ENCODE measurements around the gene KAT7. TPM values are rescaled to one million over a fixed set of nuclear protein-coding genes. Genes with fewer than 3 reads are reported as not detected.
A peak's percentile ranks its signal among the peaks of the same experiment; 100 is the strongest.

The KAT7 gene
- total RNA-seq, 1 experiment from 2014 or later: 79.5 TPM

DNA sequence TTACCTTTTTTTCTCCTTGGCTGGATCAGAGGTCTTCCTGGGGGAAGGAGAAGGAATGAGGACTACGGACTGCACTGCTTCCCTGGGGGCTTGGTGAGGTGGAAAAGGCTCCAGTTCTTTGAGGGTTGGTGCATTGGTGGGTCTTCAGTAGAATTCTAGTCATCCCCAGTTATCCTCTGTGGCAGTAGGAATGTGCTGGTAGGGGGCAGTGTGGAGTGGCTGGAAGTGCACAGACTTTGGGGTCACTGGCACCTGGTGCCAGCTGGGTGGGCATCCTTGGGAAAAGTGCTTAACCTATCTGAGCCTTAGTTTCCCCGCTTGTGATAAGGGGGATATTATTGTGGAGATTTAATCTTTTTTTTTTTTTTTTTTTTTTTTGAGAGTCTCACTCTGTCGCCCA, 53.1 kb downstream of the KAT7 start:
- Histone ChIP-seq H4K20me1 (ENCODE audit: insufficient read depth) (no peaks in the 10 kb centered on the region), H3K79me2 (ENCODE audit: insufficient read depth, low read length) (no peaks in the 10 kb centered on the region), H3K9me2 (ENCODE audit: insufficient read depth) (no peaks in the 10 kb centered on the region), H3K4me3 (replicated peaks in 1 of 2; ENCODE audit: low read depth in 1 of 2, low read length in 2 of 2) (no peak overlapping the region), H3K9me3 (ENCODE audit: control insufficient read depth in 1 of 2, insufficient read depth in 1 of 2, low read depth in 1 of 2, low read length in 2 of 2) (no peaks in the 10 kb centered on the region), H3K4me1 (ENCODE audit: control insufficient read depth in 1 of 2, insufficient read depth in 2 of 2, low read length in 2 of 2) (peaks cover 0 to 1% of the 10 kb centered on the region in 2 experiments; a peak in 1 of 4 replicates), H3K36me3 (ENCODE audit: control insufficient read depth in 1 of 2, insufficient read depth in 2 of 2, low read length in 2 of 2) (no peaks in the 10 kb centered on the region; a peak in 1 of 4 replicates), H3K4me2 (ENCODE audit: low read length) (no peak overlapping the region), H3K9ac (ENCODE audit: low read length) (no peak overlapping the region), H3K27ac (ENCODE audit: low read depth, low read length) (no peak overlapping the region), H2AFZ (ENCODE audit: low read depth, low read length, poor library complexity, severe bottlenecking) (no peak overlapping the region), H3K27me3 (ENCODE audit: insufficient read depth, low read length) (no peaks in the 10 kb centered on the region)
- CTCF ChIA-PET: no interaction called here
- RAD21 ChIA-PET (ENCODE audit: low non-redundant PET in 1 of 2, low total read pairs in 2 of 2, uncharacterized antibody in 2 of 2, unreplicated experiment in 2 of 2): no interaction called here
- ATAC-seq (no peak), DNase-seq (ENCODE audit: low read depth, low spot score) (no peak)
- no TSS peak for BruUV-seq (replicated peaks)
- TF ChIP-seq EZH2phosphoT487 (IDR thresholded peaks at IDR 0.05; ENCODE audit: borderline replicate concordance): no peak
- TF ChIP-seq ZNF274 (IDR thresholded peaks at IDR 0.05; ENCODE audit: low read depth, low read length): no peak
- TF ChIP-seq YY1 (IDR thresholded peaks at IDR 0.05; ENCODE audit: extremely low read depth, insufficient replicate concordance, low read depth, low read length): no peak
- TF ChIP-seq, protein P1, sequence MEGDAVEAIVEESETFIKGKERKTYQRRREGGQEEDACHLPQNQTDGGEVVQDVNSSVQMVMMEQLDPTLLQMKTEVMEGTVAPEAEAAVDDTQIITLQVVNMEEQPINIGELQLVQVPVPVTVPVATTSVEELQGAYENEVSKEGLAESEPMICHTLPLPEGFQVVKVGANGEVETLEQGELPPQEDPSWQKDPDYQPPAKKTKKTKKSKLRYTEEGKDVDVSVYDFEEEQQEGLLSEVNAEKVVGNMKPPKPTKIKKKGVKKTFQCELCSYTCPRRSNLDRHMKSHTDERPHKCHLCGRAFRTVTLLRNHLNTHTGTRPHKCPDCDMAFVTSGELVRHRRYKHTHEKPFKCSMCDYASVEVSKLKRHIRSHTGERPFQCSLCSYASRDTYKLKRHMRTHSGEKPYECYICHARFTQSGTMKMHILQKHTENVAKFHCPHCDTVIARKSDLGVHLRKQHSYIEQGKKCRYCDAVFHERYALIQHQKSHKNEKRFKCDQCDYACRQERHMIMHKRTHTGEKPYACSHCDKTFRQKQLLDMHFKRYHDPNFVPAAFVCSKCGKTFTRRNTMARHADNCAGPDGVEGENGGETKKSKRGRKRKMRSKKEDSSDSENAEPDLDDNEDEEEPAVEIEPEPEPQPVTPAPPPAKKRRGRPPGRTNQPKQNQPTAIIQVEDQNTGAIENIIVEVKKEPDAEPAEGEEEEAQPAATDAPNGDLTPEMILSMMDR (IDR thresholded peaks at IDR 0.05 in 2 of 3, conservative IDR thresholded peaks at IDR 0.05 in 1 of 3; ENCODE audit: borderline replicate concordance in 1 of 3, insufficient read depth in 1 of 3, low read depth in 2 of 3, low read length in 2 of 3): peak in 2 of 3 experiments; percentile 36 to 37; a peak in 3 of 6 replicates
- TF ChIP-seq POLR2AphosphoS5 (IDR thresholded peaks at IDR 0.05; ENCODE audit: low read depth, low read length): no peak
- no peak for TF ChIP-seq EGR1 (IDR thresholded peaks at IDR 0.05; ENCODE audit: low read depth)
- intact Hi-C loops (cut with micrococcal nuclease): loop anchor here (5.0 kb wide), 1 partner anchor 134 kb away; the partner anchor contains the start of gene SLC35B1
- POLR2A ChIA-PET: no interaction called here

GRCh38 chr17:49842371-49842770, 53.9 kb downstream of the KAT7 start:
- ATAC-seq (no peak), DNase-seq (ENCODE audit: low read depth, low spot score) (no peak)
- POLR2A ChIA-PET: no interaction called here
- Histone ChIP-seq H3K79me2 (ENCODE audit: insufficient read depth, low read length) (no peaks in the 10 kb centered on the region), H2AFZ (ENCODE audit: low read depth, low read length, poor library complexity, severe bottlenecking) (no peak overlapping the region), H4K20me1 (ENCODE audit: insufficient read depth) (no peaks in the 10 kb centered on the region), H3K27ac (ENCODE audit: low read depth, low read length) (no peak overlapping the region), H3K36me3 (ENCODE audit: control insufficient read depth in 1 of 2, insufficient read depth in 2 of 2, low read length in 2 of 2) (no peaks in the 10 kb centered on the region; a peak in 1 of 4 replicates), H3K4me1 (ENCODE audit: control insufficient read depth in 1 of 2, insufficient read depth in 2 of 2, low read length in 2 of 2) (no peaks in the 10 kb centered on the region), H3K27me3 (ENCODE audit: insufficient read depth, low read length) (no peaks in the 10 kb centered on the region), H3K9me2 (ENCODE audit: insufficient read depth) (no peaks in the 10 kb centered on the region), H3K4me2 (ENCODE audit: low read length) (no peak overlapping the region), H3K9ac (ENCODE audit: low read length) (no peak overlapping the region), H3K9me3 (ENCODE audit: control insufficient read depth in 1 of 2, insufficient read depth in 1 of 2, low read depth in 1 of 2, low read length in 2 of 2) (no peaks in the 10 kb centered on the region), H3K4me3 (replicated peaks in 1 of 2; ENCODE audit: low read depth in 1 of 2, low read length in 2 of 2) (no peak overlapping the region)
- BruUV-seq (replicated peaks): no TSS peak
- RAD21 ChIA-PET (ENCODE audit: low non-redundant PET in 1 of 2, low total read pairs in 2 of 2, uncharacterized antibody in 2 of 2, unreplicated experiment in 2 of 2): no interaction called here
- CTCF ChIA-PET: no interaction called here
- intact Hi-C loops (cut with micrococcal nuclease): loop anchor here (5.0 kb wide), 1 partner anchor 135 kb away; the partner anchor contains the start of gene SLC35B1
- TF ChIP-seq EGR1 (IDR thresholded peaks at IDR 0.05; ENCODE audit: low read depth) (no peak), FOSL1 (IDR thresholded peaks at IDR 0.05; ENCODE audit: low read depth) (no peak), POLR2AphosphoS5 (IDR thresholded peaks at IDR 0.05; ENCODE audit: low read depth, low read length) (no peak), SP1 (IDR thresholded peaks at IDR 0.05; ENCODE audit: low read depth) (no peak), POLR2A (IDR thresholded peaks at IDR 0.05; ENCODE audit: borderline replicate concordance, extremely low read depth, insufficient read depth, insufficient read length) (no peak), EZH2phosphoT487 (IDR thresholded peaks at IDR 0.05; ENCODE audit: borderline replicate concordance) (no peak), YY1 (IDR thresholded peaks at IDR 0.05; ENCODE audit: extremely low read depth, insufficient replicate concordance, low read depth, low read length) (no peak)
- TF ChIP-seq, protein P2, sequence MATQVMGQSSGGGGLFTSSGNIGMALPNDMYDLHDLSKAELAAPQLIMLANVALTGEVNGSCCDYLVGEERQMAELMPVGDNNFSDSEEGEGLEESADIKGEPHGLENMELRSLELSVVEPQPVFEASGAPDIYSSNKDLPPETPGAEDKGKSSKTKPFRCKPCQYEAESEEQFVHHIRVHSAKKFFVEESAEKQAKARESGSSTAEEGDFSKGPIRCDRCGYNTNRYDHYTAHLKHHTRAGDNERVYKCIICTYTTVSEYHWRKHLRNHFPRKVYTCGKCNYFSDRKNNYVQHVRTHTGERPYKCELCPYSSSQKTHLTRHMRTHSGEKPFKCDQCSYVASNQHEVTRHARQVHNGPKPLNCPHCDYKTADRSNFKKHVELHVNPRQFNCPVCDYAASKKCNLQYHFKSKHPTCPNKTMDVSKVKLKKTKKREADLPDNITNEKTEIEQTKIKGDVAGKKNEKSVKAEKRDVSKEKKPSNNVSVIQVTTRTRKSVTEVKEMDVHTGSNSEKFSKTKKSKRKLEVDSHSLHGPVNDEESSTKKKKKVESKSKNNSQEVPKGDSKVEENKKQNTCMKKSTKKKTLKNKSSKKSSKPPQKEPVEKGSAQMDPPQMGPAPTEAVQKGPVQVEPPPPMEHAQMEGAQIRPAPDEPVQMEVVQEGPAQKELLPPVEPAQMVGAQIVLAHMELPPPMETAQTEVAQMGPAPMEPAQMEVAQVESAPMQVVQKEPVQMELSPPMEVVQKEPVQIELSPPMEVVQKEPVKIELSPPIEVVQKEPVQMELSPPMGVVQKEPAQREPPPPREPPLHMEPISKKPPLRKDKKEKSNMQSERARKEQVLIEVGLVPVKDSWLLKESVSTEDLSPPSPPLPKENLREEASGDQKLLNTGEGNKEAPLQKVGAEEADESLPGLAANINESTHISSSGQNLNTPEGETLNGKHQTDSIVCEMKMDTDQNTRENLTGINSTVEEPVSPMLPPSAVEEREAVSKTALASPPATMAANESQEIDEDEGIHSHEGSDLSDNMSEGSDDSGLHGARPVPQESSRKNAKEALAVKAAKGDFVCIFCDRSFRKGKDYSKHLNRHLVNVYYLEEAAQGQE (IDR thresholded peaks at IDR 0.05; ENCODE audit: low read depth): no peak
- TF ChIP-seq, protein P3, sequence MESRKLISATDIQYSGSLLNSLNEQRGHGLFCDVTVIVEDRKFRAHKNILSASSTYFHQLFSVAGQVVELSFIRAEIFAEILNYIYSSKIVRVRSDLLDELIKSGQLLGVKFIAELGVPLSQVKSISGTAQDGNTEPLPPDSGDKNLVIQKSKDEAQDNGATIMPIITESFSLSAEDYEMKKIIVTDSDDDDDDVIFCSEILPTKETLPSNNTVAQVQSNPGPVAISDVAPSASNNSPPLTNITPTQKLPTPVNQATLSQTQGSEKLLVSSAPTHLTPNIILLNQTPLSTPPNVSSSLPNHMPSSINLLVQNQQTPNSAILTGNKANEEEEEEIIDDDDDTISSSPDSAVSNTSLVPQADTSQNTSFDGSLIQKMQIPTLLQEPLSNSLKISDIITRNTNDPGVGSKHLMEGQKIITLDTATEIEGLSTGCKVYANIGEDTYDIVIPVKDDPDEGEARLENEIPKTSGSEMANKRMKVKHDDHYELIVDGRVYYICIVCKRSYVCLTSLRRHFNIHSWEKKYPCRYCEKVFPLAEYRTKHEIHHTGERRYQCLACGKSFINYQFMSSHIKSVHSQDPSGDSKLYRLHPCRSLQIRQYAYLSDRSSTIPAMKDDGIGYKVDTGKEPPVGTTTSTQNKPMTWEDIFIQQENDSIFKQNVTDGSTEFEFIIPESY (IDR thresholded peaks at IDR 0.05; ENCODE audit: extremely low read depth, insufficient replicate concordance, low read length): no peak

All from HCT116 (cell line).